BE2C (cell line): ENCODE measurements around the gene SPOCK3. TPM values are rescaled to one million over a fixed set of nuclear protein-coding genes. Genes with fewer than 3 reads are reported as not detected.
"Not testable (repeated sequence)": the region's sequence is repeated elsewhere in the genome, so short reads cannot be mapped to it uniquely, and the experiment has no call there.

Experiments
- DNase-seq: peaks from one replicate; pipeline ENCODE4 v3.0.0-alpha.2; 2020
- H3K27me3 ChIP-seq: fragments of 250-450 bp; sonication (Bioruptor Pico); 2 replicates; pipeline ENCODE4 v1.5.1; 2020; ENCODE audit warnings: mild to moderate bottlenecking
- H3K36me3 ChIP-seq: fragments of 250-450 bp; sonication (Bioruptor Pico); 2 replicates; pipeline ENCODE4 v1.5.1; 2020; ENCODE audit warnings: mild to moderate bottlenecking
- H3K4me1 ChIP-seq: fragments of 250-450 bp; sonication (Bioruptor Pico); 2 replicates; pipeline ENCODE4 v1.5.1; 2020
- H3K4me3 ChIP-seq: 2 replicates; pipeline ENCODE4 v1.5.1; 2011; ENCODE audit warnings: low read depth, low read length
- H3K9me3 ChIP-seq: fragments of 250-450 bp; sonication (Bioruptor Pico); 2 replicates; pipeline ENCODE4 v1.5.1; 2020
- polyA plus RNA-seq: library from polyadenylated mRNA; unstranded; fragments of >200 nt; gene quantifications from one replicate; pipeline ENCODE4 v1.2.1, GENCODE V29; 2012; ENCODE audit warnings: low read depth, missing spikeins; ENCODE audit not compliant: insufficient read length, insufficient read depth
- TF ChIP-seq, protein P1 (sequence below): IDR thresholded peaks from 2 replicates; pipeline ENCODE4 v1.5.1; 2012; ENCODE audit warnings: mild to moderate bottlenecking, low read depth, low read length

SPOCK3 gene
- 45.9 TPM for polyA plus RNA-seq

DNA sequence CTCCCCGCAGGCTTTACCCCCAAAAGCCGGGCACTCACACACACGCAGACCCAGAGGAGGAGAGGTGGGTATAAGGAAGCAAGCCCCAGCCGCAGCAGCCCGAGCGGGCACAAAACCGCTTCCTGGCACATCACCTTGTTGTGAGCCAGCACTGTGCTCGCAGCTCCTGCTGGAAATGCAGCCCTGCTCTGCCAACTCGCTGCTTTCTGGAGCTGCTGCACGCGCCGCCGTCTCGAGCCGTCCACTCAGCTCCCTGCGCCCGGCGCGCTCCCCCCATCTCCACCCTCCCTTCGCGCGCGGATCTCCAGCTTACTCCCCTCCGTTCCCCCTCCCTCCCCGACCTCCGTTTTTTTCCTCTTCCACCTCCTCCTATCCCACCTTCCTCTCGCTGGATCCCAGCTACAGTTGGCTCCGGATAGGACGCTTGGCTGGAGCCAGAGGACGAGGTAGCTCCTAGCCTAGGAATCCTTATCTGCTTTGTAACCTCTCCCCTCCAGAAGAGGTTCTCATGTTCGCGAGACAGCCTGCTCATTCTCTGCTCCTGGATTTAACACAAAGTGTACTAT lies at the start of gene SPOCK3:
SPOCK3 (minus strand) TSS at position 179 of the 566 bp plus-strand sequence.
- peak; percentile 83 for DNase-seq

DNA sequence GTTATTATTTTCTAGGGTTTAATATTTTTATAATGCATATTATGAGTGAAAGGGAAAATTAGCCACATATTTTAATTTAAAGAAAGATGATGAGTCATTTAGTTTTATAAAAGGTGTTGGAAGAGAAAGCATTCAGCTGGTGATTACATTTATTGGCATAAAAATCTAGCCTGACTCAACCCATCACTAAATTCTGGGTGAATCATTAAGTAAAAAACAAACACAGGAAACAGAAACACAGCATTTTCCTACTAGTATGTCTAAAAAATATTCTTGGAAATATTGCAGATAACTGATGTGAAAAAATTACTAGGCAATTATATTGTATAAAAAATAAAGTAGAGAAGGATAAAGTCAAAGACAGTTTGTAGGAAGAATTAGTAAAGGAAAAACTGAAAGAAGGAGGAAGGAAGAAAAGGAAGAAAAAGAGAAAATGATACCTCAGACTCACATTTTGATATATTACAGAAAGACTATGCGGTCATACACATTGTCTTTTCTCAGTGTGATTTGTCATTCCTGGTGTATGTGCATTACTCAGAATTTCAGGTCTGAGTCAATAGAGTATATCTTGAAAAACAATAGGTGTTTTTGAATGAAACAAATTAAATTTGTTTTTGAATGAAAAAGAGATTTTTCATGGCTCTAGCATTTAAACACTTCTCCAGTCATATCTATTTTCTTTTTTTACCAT lies 48.0 kb upstream of the SPOCK3 start:
- H3K9me3 ChIP-seq = peaks cover 3% of the 10 kb centered on the region; the same call in 1 of the 2 replicates
- TF ChIP-seq, protein P1, sequence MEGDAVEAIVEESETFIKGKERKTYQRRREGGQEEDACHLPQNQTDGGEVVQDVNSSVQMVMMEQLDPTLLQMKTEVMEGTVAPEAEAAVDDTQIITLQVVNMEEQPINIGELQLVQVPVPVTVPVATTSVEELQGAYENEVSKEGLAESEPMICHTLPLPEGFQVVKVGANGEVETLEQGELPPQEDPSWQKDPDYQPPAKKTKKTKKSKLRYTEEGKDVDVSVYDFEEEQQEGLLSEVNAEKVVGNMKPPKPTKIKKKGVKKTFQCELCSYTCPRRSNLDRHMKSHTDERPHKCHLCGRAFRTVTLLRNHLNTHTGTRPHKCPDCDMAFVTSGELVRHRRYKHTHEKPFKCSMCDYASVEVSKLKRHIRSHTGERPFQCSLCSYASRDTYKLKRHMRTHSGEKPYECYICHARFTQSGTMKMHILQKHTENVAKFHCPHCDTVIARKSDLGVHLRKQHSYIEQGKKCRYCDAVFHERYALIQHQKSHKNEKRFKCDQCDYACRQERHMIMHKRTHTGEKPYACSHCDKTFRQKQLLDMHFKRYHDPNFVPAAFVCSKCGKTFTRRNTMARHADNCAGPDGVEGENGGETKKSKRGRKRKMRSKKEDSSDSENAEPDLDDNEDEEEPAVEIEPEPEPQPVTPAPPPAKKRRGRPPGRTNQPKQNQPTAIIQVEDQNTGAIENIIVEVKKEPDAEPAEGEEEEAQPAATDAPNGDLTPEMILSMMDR = no peak
- no peaks in the 10 kb centered on the region for H3K36me3 ChIP-seq
- no peaks in the 10 kb centered on the region for H3K27me3 ChIP-seq
- no peak for DNase-seq
- no peaks in the 10 kb centered on the region for H3K4me1 ChIP-seq
- no peak overlapping the region for H3K4me3 ChIP-seq

More for the DNA sequence above, at the start of gene SPOCK3:
- TF ChIP-seq, protein P1 = no peak
- Histone ChIP-seq H3K9me3 (no peaks in the 10 kb centered on the region), H3K36me3 (no peaks in the 10 kb centered on the region), H3K4me3 (peak within 1 kb of the TSS; percentile 91), H3K27me3 (no peaks in the 10 kb centered on the region), H3K4me1 (no peaks in the 10 kb centered on the region)

- H3K4me3 ChIP-seq, DNase-seq: not testable (repeated sequence)
Measured at GRCh38 chr4:167281545-167281944, 47.3 kb upstream of the SPOCK3 start.

GRCh38 chr4:167274351-167274750 lies 40.1 kb upstream of the SPOCK3 start:
- no peaks in the 10 kb centered on the region for H3K9me3 ChIP-seq
- DNase-seq = no peak
- no peaks in the 10 kb centered on the region for H3K27me3 ChIP-seq
- H3K4me3 ChIP-seq = no peak overlapping the region
- no peaks in the 10 kb centered on the region for H3K36me3 ChIP-seq
- H3K4me1 ChIP-seq = no peaks in the 10 kb centered on the region
- TF ChIP-seq, protein P1 = no peak

More at GRCh38 chr4:167281545-167281944, 47.3 kb upstream of the SPOCK3 start:
- not testable (repeated sequence) for H3K36me3 ChIP-seq, H3K4me1 ChIP-seq, H3K9me3 ChIP-seq, H3K27me3 ChIP-seq

- no peaks in the 10 kb centered on the region for H3K9me3 ChIP-seq
Measured at GRCh38 chr4:167265231-167265630, 30.9 kb upstream of the SPOCK3 start.

GRCh38 chr4:167248271-167248670 lies 14.0 kb upstream of the SPOCK3 start:
- Histone ChIP-seq H3K36me3 (no peaks in the 10 kb centered on the region), H3K4me3 (no peak overlapping the region), H3K9me3 (no peaks in the 10 kb centered on the region), H3K27me3 (no peaks in the 10 kb centered on the region), H3K4me1 (no peaks in the 10 kb centered on the region)
- no peak for DNase-seq
- TF ChIP-seq, protein P1 = no peak

More at GRCh38 chr4:167265231-167265630, 30.9 kb upstream of the SPOCK3 start:
- Histone ChIP-seq H3K4me3 (no peak overlapping the region), H3K27me3 (no peaks in the 10 kb centered on the region), H3K4me1 (no peaks in the 10 kb centered on the region), H3K36me3 (no peaks in the 10 kb centered on the region)
- TF ChIP-seq, protein P1 = no peak
- no peak for DNase-seq
